B cell (primary cell): Measurements from ENCODE around the gene ZNF784.

Experiments
- CTCF ChIP-seq: fragments of 200-600 bp; IDR thresholded peaks from one replicate; pipeline ENCODE4 v1.8.0; 2022; ENCODE audit warnings: antibody characterized with exemption, mild to moderate bottlenecking
- EZH2 ChIP-seq: IDR thresholded peaks from 2 replicates; pipeline ENCODE4 v1.6.1; 2012; ENCODE audit warnings: borderline replicate concordance, low read depth, mild to moderate bottlenecking, moderate library complexity, low read length; ENCODE audit not compliant: insufficient read depth, poor library complexity, severe bottlenecking

GRCh38 chr19:55611983-55612645 lies 12.3 kb downstream of the ZNF784 start:
- TF ChIP-seq CTCF: no peak
- TF ChIP-seq EZH2: no peak
